ENCODE measurements around the gene MUC13.

DNA sequence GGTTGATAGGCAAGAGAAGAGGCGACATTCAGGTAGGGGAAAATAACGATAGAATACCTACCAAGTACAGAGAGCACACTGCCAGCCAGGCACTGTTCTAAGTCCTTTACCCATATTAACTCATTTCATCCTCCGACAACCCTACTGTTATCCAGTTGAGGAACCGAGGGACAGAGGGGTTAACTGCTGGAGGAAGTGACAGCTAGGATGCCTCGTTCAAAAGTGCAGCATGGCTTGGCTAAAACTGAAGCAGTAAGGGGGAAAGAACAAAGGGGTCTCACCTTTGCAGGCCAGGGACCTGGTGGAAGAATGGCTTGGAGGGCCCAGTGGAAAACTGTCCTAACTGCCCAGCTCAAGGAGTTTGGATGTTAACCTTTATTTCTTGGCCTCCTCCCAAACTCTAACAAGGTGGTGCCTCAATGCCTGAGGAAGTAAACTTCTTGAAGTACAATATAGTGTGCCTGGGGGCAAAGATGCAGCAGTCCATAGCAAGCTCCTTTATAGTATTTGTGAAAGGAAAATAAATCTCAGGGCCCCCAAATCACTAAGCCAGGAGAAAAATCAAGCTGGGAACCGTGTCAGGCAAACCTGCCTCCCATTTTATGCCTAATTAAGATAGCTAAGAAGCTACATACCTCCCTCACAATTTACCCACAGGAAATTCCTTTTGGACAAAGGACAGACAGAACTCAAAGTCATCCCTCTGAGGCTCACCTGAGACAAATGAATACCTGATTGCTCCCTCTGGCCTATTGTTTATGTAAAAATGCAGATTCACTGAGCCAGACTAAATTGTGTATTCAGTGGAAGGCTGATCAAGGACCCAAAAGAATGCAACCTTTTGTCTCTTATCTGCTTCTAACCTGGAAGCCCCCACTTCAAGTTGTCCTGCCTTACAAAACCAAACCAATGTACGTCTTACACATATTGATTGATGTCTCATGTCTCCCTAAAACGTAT lies 45.8 kb downstream of the MUC13 start:
- TF ChIP-seq, protein P1, sequence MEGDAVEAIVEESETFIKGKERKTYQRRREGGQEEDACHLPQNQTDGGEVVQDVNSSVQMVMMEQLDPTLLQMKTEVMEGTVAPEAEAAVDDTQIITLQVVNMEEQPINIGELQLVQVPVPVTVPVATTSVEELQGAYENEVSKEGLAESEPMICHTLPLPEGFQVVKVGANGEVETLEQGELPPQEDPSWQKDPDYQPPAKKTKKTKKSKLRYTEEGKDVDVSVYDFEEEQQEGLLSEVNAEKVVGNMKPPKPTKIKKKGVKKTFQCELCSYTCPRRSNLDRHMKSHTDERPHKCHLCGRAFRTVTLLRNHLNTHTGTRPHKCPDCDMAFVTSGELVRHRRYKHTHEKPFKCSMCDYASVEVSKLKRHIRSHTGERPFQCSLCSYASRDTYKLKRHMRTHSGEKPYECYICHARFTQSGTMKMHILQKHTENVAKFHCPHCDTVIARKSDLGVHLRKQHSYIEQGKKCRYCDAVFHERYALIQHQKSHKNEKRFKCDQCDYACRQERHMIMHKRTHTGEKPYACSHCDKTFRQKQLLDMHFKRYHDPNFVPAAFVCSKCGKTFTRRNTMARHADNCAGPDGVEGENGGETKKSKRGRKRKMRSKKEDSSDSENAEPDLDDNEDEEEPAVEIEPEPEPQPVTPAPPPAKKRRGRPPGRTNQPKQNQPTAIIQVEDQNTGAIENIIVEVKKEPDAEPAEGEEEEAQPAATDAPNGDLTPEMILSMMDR (IDR thresholded peaks at IDR 0.05) = no peak
- TF ChIP-seq POLR2A (IDR thresholded peaks at IDR 0.05) = no peak

Measured in breast epithelium (tissue), 3 donors.